ENCODE data around the gene TTLL13.

TTLL13 gene

GRCh38 chr15:90309020-90309419, 59.7 kb downstream of the TTLL13 start:
- Histone ChIP-seq H2AFZ (ENCODE audit: low read length) (no peak overlapping the region), H3K9me2 (ENCODE audit: low read depth, low read length) (no peaks in the 10 kb centered on the region), H4K20me1 (ENCODE audit: insufficient read depth, low read length) (no peaks in the 10 kb centered on the region), H3K79me2 (ENCODE audit: insufficient read depth, low read length) (no peaks in the 10 kb centered on the region), H3K27ac (ENCODE audit: low read depth, low read length, poor library complexity, severe bottlenecking) (no peak overlapping the region), H3K36me3 (ENCODE audit: insufficient read depth, low read length) (no peaks in the 10 kb centered on the region), H3K9me3 (ENCODE audit: low read length) (no peaks in the 10 kb centered on the region), H3K4me1 (ENCODE audit: insufficient read depth, low read length, severe bottlenecking) (no peaks in the 10 kb centered on the region), H3K9ac (ENCODE audit: low read length) (no peak overlapping the region), H3K4me3 (ENCODE audit: low read depth, low read length, poor library complexity, severe bottlenecking) (no peak overlapping the region), H3F3A (ENCODE audit: insufficient read depth, low read length) (no peaks in the 10 kb centered on the region), H3K27me3 (ENCODE audit: insufficient read depth, low read length) (no peaks in the 10 kb centered on the region), H3K4me2 (ENCODE audit: low read length) (no peak overlapping the region)
- no peak for TF ChIP-seq CTCF (IDR thresholded peaks at IDR 0.05; ENCODE audit: low read length)
- no peak for TF ChIP-seq EZH2 (IDR thresholded peaks at IDR 0.05; ENCODE audit: borderline replicate concordance, low read length)
